ENCODE results near the gene TRPT1. TPM values are rescaled to one million over a fixed set of nuclear protein-coding genes. Genes with fewer than 3 reads are reported as not detected.

Gene TRPT1
- total and polyA plus RNA-seq, 9 of the 15 experiments (the other 6 are each of a cell fraction or from before 2014, with no cell fraction given), result 4.6 to 41.7 (median 23.1) TPM

DNA sequence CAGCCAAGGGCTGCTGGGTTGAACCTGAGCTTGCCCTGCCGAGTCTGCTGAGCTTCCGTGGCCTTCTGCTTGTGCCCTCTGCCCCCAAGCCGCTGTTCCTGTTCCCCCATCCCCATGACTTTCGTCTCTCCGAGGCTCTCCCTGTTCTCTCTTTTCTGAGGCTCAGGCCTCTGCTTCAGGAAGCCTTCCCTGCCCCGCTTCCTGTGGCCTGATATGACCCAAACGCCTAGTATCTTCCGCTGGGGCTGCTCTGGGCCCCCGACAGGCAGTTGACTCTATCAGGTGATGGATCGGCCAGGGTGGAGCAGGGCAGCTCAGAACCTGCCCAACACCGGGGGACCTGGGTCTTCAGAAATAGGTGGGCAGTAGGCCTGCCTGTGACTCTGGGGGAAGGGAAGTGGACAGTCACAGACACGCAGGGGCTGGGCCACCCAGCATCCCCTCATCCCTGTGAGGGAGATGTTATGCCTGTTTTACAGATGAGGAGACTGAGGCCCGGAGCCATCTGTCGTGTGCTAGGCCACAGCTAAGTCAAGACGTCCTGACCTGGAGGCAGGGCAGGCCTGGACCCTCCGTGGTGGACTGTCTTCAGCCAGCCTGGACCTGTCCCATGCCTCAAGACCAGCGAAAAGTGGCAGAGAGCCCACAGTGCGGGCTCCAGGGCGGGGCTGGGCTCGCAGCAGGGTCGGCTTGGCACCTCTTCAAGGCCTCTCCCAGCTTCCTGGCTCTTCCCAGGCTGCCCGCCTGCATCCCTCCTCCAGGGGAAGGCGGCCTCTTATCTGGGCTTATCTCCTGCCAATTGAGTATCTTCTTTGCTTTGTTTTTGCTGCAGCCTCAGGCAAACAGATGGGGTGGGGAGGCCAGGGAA lies 42.3 kb upstream of the TRPT1 start (continued):
- no peak for TF ChIP-seq NONO (IDR thresholded peaks at IDR 0.05; ENCODE audit: low read depth in 2 of 2, low read length in 1 of 2)
- TF ChIP-seq, protein P1, sequence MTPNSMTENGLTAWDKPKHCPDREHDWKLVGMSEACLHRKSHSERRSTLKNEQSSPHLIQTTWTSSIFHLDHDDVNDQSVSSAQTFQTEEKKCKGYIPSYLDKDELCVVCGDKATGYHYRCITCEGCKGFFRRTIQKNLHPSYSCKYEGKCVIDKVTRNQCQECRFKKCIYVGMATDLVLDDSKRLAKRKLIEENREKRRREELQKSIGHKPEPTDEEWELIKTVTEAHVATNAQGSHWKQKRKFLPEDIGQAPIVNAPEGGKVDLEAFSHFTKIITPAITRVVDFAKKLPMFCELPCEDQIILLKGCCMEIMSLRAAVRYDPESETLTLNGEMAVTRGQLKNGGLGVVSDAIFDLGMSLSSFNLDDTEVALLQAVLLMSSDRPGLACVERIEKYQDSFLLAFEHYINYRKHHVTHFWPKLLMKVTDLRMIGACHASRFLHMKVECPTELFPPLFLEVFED (CRISPR knock-in tag; conservative IDR thresholded peaks at IDR 0.05), result no peak
- TF ChIP-seq MAFF (IDR thresholded peaks at IDR 0.05; ENCODE audit: low read length), result no peak
- 0 out of 2 replicates have a peak, but pooled peaks have one; percentile 31 for TF ChIP-seq ELF1 (tag; IDR thresholded peaks at IDR 0.05)
- peak; percentile 69 for TF ChIP-seq CHD1 (IDR thresholded peaks at IDR 0.05; ENCODE audit: low read length)
- TF ChIP-seq NFATC3 (IDR thresholded peaks at IDR 0.05), result no peak
- no peak for TF ChIP-seq PHB2 (IDR thresholded peaks at IDR 0.05; ENCODE audit: low read depth)
- no peak for TF ChIP-seq STAG1 (CRISPR knock-in tag; IDR thresholded peaks at IDR 0.05; ENCODE audit: borderline replicate concordance)
- no peak for TF ChIP-seq NFRKB (IDR thresholded peaks at IDR 0.05; ENCODE audit: low read depth)
- no peak for TF ChIP-seq SUPT5H (IDR thresholded peaks at IDR 0.05)
- no peak for TF ChIP-seq XRCC5 (IDR thresholded peaks at IDR 0.05; ENCODE audit: low read depth, low read length)
- no peak for TF ChIP-seq NRF1 (conservative IDR thresholded peaks at IDR 0.05 in 1 of 2, IDR thresholded peaks at IDR 0.05 in 1 of 2)
- TF ChIP-seq BMI1 (IDR thresholded peaks at IDR 0.05; ENCODE audit: low read length), result no peak
- no peak for TF ChIP-seq POU5F1 (IDR thresholded peaks at IDR 0.05; ENCODE audit: borderline replicate concordance, low read depth, low read length, partially characterized antibody)
- no peak for TF ChIP-seq EWSR1 (IDR thresholded peaks at IDR 0.05; ENCODE audit: borderline replicate concordance, low read depth, partially characterized antibody)
- TF ChIP-seq RNF2 (IDR thresholded peaks at IDR 0.05), result peak; percentile 31; the same call in 1 of the 2 replicates
- TF ChIP-seq KAT2B (IDR thresholded peaks at IDR 0.05; ENCODE audit: low read depth, low read length), result no peak
- TF ChIP-seq HEY1 (CRISPR knock-in tag; IDR thresholded peaks at IDR 0.05; ENCODE audit: borderline replicate concordance), result no peak
- peak in 1 of 3 experiments; percentile 6 for TF ChIP-seq YY1 (IDR thresholded peaks at IDR 0.05; ENCODE audit: borderline replicate concordance in 1 of 3, control insufficient read depth in 1 of 3, extremely low read depth in 1 of 3, insufficient read depth in 3 of 3, insufficient read length in 1 of 3, insufficient replicate concordance in 2 of 3, low read depth in 1 of 3, low read length in 2 of 3)
- TF ChIP-seq ZNF124 (CRISPR knock-in tag; IDR thresholded peaks at IDR 0.05), result no peak
- TF ChIP-seq JUND (IDR thresholded peaks at IDR 0.05; ENCODE audit: borderline replicate concordance, low read depth, low read length), result 0 out of 2 replicates have a peak, but pooled peaks have one; percentile 2
- TF ChIP-seq JUND (tag; IDR thresholded peaks at IDR 0.05; ENCODE audit: borderline replicate concordance, low read depth, low read length), result no peak; the same call in 2 of the 3 replicates
- TF ChIP-seq ZNF165 (CRISPR knock-in tag; IDR thresholded peaks at IDR 0.05; ENCODE audit: borderline replicate concordance), result no peak
- TF ChIP-seq ZNF224 (CRISPR knock-in tag; IDR thresholded peaks at IDR 0.05), result no peak
- no peak for TF ChIP-seq ZNF184 (CRISPR knock-in tag; IDR thresholded peaks at IDR 0.05)
- no peak for TF ChIP-seq BRD4 (IDR thresholded peaks at IDR 0.05)
- TF ChIP-seq SRSF7 (optimal IDR thresholded peaks at IDR 0.05; ENCODE audit: low read depth, low read length), result no peak
- TF ChIP-seq RCOR1 (IDR thresholded peaks at IDR 0.05; ENCODE audit: borderline replicate concordance in 1 of 2, low read depth in 2 of 2, low read length in 2 of 2), result peak; percentile 21 to 43; a peak in 1 of 4 replicates
- TF ChIP-seq BCOR (IDR thresholded peaks at IDR 0.05), result peak; percentile 72
- no peak for TF ChIP-seq HNRNPLL (IDR thresholded peaks at IDR 0.05; ENCODE audit: low read depth, low read length, poor library complexity, severe bottlenecking)
